Bronchial smooth muscle cell (primary cell): ENCODE data around the gene CCDC82. TPM values are rescaled to one million over a fixed set of nuclear protein-coding genes. Genes with fewer than 3 reads are reported as not detected.

ENCODE experiments used
- total RNA-seq: library from RNA; depleted of rRNA; stranded (reverse); fragments of >200 nt; gene quantifications from 2 replicates; pipeline ENCODE4 v1.2.1, GENCODE V29; 2014

The CCDC82 gene
- total RNA-seq, result 10.1 and 10.3 TPM in 2 replicates

DNA sequence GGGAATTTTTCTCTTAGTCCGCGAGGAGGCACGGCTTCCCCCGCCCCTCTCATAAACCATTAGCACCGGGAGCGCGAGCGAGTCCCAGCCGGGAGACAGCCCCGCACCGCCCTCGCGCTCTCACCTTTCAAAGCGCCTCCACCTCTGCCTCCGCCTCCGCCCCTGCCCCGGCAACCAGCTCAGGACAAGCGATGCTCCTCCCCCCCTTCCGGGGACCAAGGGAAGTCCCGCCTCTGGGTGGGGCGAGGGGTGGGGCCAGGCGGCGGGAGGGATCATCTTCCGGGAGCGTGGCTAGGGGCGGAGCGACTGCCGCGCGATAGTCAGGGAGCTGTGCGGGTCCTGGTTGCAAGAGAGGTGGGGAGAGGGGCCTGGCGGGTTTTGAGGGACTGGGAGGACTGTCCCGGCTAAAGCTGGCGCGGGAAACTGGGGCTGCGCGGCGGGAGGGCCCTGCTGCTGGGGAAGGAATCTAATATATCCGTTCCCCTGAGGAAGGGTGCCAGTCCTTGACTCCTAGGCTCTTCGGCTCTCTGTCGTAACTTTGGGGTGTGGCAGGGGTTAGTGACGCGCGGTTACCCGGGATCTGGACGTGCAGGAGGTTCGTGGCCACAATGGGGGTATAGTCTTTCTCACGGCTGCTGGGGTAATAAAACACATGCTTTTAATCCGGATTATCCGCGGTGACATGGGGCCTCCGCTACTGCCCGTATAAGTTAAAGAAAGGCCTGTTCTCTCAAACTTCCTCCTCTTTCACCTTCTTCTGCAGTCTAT lies at the start of gene CCDC82, which contains the start of gene JRKL:
CCDC82 (minus strand) TSS at position 193 of the 768 bp plus-strand sequence. CDS start 5,165 bp downstream, outside the sequence.
JRKL (plus strand) TSS at position 294 of the 768 bp plus-strand sequence. CDS start 637 bp downstream, outside the sequence.

DNA sequence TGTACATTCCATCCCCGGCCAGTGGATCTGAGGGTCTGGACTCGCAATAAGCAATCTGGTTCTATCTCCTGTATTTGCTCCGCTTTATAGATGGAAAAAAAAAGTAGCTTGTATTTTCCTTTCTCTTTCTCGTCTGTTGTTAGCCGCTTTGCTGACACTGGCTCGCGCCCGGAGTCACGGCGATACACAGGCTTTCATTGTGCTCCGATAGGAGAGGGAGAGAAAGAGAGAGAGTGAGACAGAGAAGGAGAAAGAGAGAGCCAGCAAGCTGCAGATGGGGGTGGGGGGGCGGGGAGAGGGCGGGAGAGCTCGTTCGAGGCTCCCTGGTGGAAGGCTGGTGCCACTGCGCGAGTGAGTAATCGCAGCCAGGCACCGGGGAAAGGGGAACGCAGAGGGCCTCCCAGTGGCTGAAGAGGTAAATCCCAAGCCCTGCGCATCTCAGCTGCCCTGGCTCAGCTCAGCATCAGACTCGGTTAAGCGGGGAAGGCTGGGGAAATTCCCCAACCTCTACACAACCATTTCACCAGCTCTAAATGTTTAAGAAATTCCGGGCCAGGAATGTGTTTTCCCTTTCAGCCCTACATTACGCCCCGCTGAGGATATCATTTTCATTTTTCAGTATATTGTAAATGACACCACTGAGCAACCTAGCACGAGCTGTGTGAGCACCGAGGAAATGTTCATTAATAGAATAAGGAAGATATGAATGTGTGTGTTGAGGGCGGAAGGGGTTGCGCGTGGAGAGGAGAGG lies 46.6 kb downstream of the CCDC82 start, which contains the start of gene MAML2:
MAML2 (minus strand) TSS at position 235 of the 751 bp plus-strand sequence. CDS start 1,300 bp downstream, outside the sequence.

Other genes with a start within 250 kb of the CCDC82 start
- gene MAML2, start 46.7 kb downstream of the CCDC82 start, total RNA-seq, result 4.1 and 8.0 TPM in 2 replicates
- 7.4 and 9.1 TPM in 2 replicates for gene JRKL, start 101 bp upstream of the CCDC82 start, total RNA-seq